H1 (cell line): ENCODE data around the gene TFAP2E. TPM values are rescaled to one million over a fixed set of nuclear protein-coding genes. Genes with fewer than 3 reads are reported as not detected.

Experiments used
- CTCF ChIA-PET: fragments of 300-600 bp; sonication (Branson Sonifier 250); formaldehyde crosslinking; loops from one replicate; lab custom pipeline; 2021; ENCODE audit not compliant: partially characterized antibody; lab: Charles Lee
- POLR2A ChIA-PET: fragments of 300-600 bp; sonication (Branson Sonifier 250); formaldehyde crosslinking; loops from one replicate; lab custom pipeline; 2021; ENCODE audit warnings: inconsistent platforms; ENCODE audit not compliant: partially characterized antibody; lab: Charles Lee
- DNase-seq, 2 experiments: peaks; one replicate each; pipeline versions ENCODE4 v3.0.0 to v3.0.0-alpha.2; 2010 to 2022; ENCODE audit warnings: low spot score in 2 of 2, low read depth in 1 of 2, mixed read lengths in 1 of 2
- FAIRE-seq: peaks from 2 replicates; lab custom pipeline; 2011; peaks lifted over from hg19 to GRCh38; lab: Jason Lieb, UNC
- H2AFZ ChIP-seq: 2 replicates; pipeline ENCODE4 v1.8.1; 2012; ENCODE audit warnings: low read length, inconsistent platforms
- H2AK5ac ChIP-seq: 2 replicates; pipeline ENCODE4 v1.6.1; 2013; ENCODE audit warnings: low read depth, low read length
- H2BK120ac ChIP-seq: replicated peaks from 2 replicates; pipeline ENCODE3; 2013; ENCODE audit warnings: low read depth, low read length, inconsistent platforms
- H2BK12ac ChIP-seq: 2 replicates; pipeline ENCODE4 v1.6.1; 2013; ENCODE audit warnings: low read depth, low read length
- H2BK15ac ChIP-seq: 2 replicates; pipeline ENCODE4 v1.6.1; 2013; ENCODE audit warnings: low read length
- H2BK20ac ChIP-seq: 2 replicates; pipeline ENCODE4 v1.6.1; 2013; ENCODE audit warnings: low read length
- H2BK5ac ChIP-seq: 2 replicates; pipeline ENCODE4 v1.6.1; 2013; ENCODE audit warnings: low read depth, low read length
- H3K14ac ChIP-seq: 2 replicates; pipeline ENCODE4 v1.6.1; 2013; ENCODE audit warnings: inconsistent platforms; ENCODE audit not compliant: insufficient read length
- H3K18ac ChIP-seq: 2 replicates; pipeline ENCODE4 v1.6.1; 2013; ENCODE audit warnings: low read length; ENCODE audit errors: extremely low read depth
- H3K23ac ChIP-seq: 2 replicates; pipeline ENCODE4 v1.6.1; 2013; ENCODE audit warnings: inconsistent platforms; ENCODE audit not compliant: insufficient read length
- H3K23me2 ChIP-seq: 2 replicates; pipeline ENCODE4 v1.6.1; 2013; ENCODE audit warnings: low read depth, low read length
- H3K27ac ChIP-seq: 2 replicates; pipeline ENCODE4 v1.6.1; 2011; ENCODE audit warnings: low read depth, low read length, inconsistent platforms
- H3K27me3 ChIP-seq, 4 experiments: replicated peaks in 1 of 4; 1 replicate in 1 of 4; 2 replicates in 3 of 4; pipeline versions ENCODE4 v1.6.1 to v1.8.1; 2011 to 2013; ENCODE audit warnings: low read length in 3 of 4, mild to moderate bottlenecking in 3 of 4, inconsistent platforms in 2 of 4, mixed read lengths in 2 of 4, moderate library complexity in 1 of 4; ENCODE audit not compliant: control insufficient read depth in 3 of 4, insufficient read depth in 3 of 4; ENCODE audit errors: extremely low read depth in 1 of 4
- H3K36me3 ChIP-seq, 4 experiments: 2 replicates each; pipeline versions ENCODE4 v1.6.1 to v1.8.1; 2011 to 2013; ENCODE audit warnings: mild to moderate bottlenecking in 4 of 4, low read length in 3 of 4, moderate library complexity in 2 of 4, control low read depth in 1 of 4, inconsistent platforms in 1 of 4; ENCODE audit not compliant: insufficient read depth in 4 of 4, control insufficient read depth in 2 of 4
- H3K4ac ChIP-seq: replicated peaks from 2 replicates; pipeline ENCODE3; 2013; ENCODE audit warnings: low read length, low read depth, mixed read lengths, inconsistent platforms; ENCODE audit not compliant: insufficient read length
- H3K4me1 ChIP-seq, 4 experiments: replicated peaks in 1 of 4; 1 replicate in 1 of 4; 2 replicates in 3 of 4; pipeline versions ENCODE4 v1.6.1 to v1.8.1; 2011 to 2013; ENCODE audit warnings: low read length in 3 of 4, inconsistent platforms in 2 of 4, mixed read lengths in 1 of 4; ENCODE audit not compliant: insufficient read depth in 4 of 4, control insufficient read depth in 3 of 4
- H3K4me2 ChIP-seq, 2 experiments: 2 replicates each; pipeline versions ENCODE4 v1.6.1 to v1.8.1; 2011 to 2013; ENCODE audit warnings: low read depth in 2 of 2, low read length in 2 of 2, control low read depth in 1 of 2, inconsistent platforms in 1 of 2, mild to moderate bottlenecking in 1 of 2; ENCODE audit not compliant: insufficient read depth in 1 of 2
- H3K4me3 ChIP-seq, 4 experiments: fragments of 200-600, 300-600 bp in 1 of 4; sonication (generic), shearing (Covaris generic), sonication (Bioruptor Twin) in 1 of 4; 2 replicates each; pipeline versions ENCODE4 v1.5.1 to v1.8.1; 2011 to 2016; ENCODE audit warnings: low read length in 4 of 4, low read depth in 3 of 4, control low read depth in 2 of 4, inconsistent platforms in 2 of 4, mild to moderate bottlenecking in 2 of 4, mixed read lengths in 1 of 4, moderate library complexity in 1 of 4; ENCODE audit not compliant: insufficient read depth in 2 of 4; ENCODE audit errors: extremely low read depth in 1 of 4
- H3K56ac ChIP-seq: replicated peaks from 2 replicates; pipeline ENCODE3; 2013; ENCODE audit warnings: low read depth, mild to moderate bottlenecking, mixed read lengths, low read length, inconsistent platforms; ENCODE audit not compliant: insufficient read length
- H3K79me1 ChIP-seq: 2 replicates; pipeline ENCODE4 v1.6.1; 2013; ENCODE audit warnings: low read depth, low read length, control low read depth
- H3K79me2 ChIP-seq, 2 experiments: 2 replicates each; pipeline versions ENCODE4 v1.6.1 to v1.8.1; 2012 to 2013; ENCODE audit warnings: low read length in 2 of 2, mild to moderate bottlenecking in 2 of 2, inconsistent platforms in 1 of 2; ENCODE audit not compliant: insufficient read depth in 2 of 2, control insufficient read depth in 1 of 2
- H3K9ac ChIP-seq, 4 experiments: replicated peaks in 1 of 4; 1 replicate in 1 of 4; 2 replicates in 3 of 4; pipeline versions ENCODE4 v1.6.1 to v1.8.1; 2011 to 2013; ENCODE audit warnings: low read depth in 3 of 4, low read length in 3 of 4, control low read depth in 2 of 4, mild to moderate bottlenecking in 2 of 4, moderate library complexity in 2 of 4, inconsistent platforms in 1 of 4; ENCODE audit errors: extremely low read depth in 1 of 4
- H3K9me3 ChIP-seq, 2 experiments: 2 replicates each; pipeline versions ENCODE4 v1.6.1 to v1.8.1; 2012 to 2013; ENCODE audit warnings: mild to moderate bottlenecking in 2 of 2, moderate library complexity in 2 of 2, control low read depth in 1 of 2, inconsistent platforms in 1 of 2, low read depth in 1 of 2, low read length in 1 of 2, mixed read lengths in 1 of 2; ENCODE audit not compliant: insufficient read depth in 2 of 2
- H4K20me1 ChIP-seq, 2 experiments: replicated peaks in 1 of 2; 2 replicates each; pipeline versions ENCODE3 to v1.8.1; 2011 to 2013; ENCODE audit warnings: inconsistent platforms in 2 of 2, low read length in 2 of 2, mild to moderate bottlenecking in 1 of 2; ENCODE audit not compliant: insufficient read depth in 2 of 2, control insufficient read depth in 1 of 2
- H4K5ac ChIP-seq: 2 replicates; pipeline ENCODE4 v1.6.1; 2013; ENCODE audit warnings: low read length, low read depth, mixed read lengths, inconsistent platforms; ENCODE audit not compliant: insufficient read length
- H4K8ac ChIP-seq: 2 replicates; pipeline ENCODE4 v1.8.0; 2013; ENCODE audit warnings: mild to moderate bottlenecking, moderate library complexity, low read length, inconsistent platforms; ENCODE audit not compliant: insufficient read depth; ENCODE audit errors: extremely low read depth
- H4K91ac ChIP-seq: replicated peaks from 2 replicates; pipeline ENCODE3; 2013; ENCODE audit warnings: low read length, mixed read lengths, inconsistent platforms; ENCODE audit not compliant: insufficient read length
- ASH2L ChIP-seq: fragments of 200-600, 300-600 bp; sonication (generic); IDR thresholded peaks from one replicate; pipeline ENCODE4 v1.7.1; 2017; ENCODE audit warnings: low read length
- CREB1 ChIP-seq: IDR thresholded peaks from 2 replicates; pipeline ENCODE4 v1.6.1; 2012; ENCODE audit warnings: inconsistent platforms
- KDM1A ChIP-seq: fragments of 200-600, 300-600 bp; sonication (generic); IDR thresholded peaks from 2 replicates; pipeline ENCODE4 v1.7.1; 2016; ENCODE audit warnings: mild to moderate bottlenecking, low read length, borderline replicate concordance
- MAFK ChIP-seq: IDR thresholded peaks from 2 replicates; pipeline ENCODE4 v1.6.1; 2012; ENCODE audit warnings: low read depth, mild to moderate bottlenecking, improper control_type of control experiment, low read length
- RXRA ChIP-seq: IDR thresholded peaks from 2 replicates; pipeline ENCODE4 v1.6.1; 2011; ENCODE audit warnings: low read depth, mild to moderate bottlenecking, low read length, moderate library complexity; ENCODE audit not compliant: insufficient read depth
- SIRT6 ChIP-seq: IDR thresholded peaks from one replicate; pipeline ENCODE4 v1.7.1; 2012; ENCODE audit warnings: low read length, inconsistent platforms
- SP1 ChIP-seq: IDR thresholded peaks from 2 replicates; pipeline ENCODE4 v1.6.1; 2011; ENCODE audit warnings: low read depth, low read length
- SRF ChIP-seq: IDR thresholded peaks from 2 replicates; pipeline ENCODE4 v1.6.1; 2011; ENCODE audit warnings: mild to moderate bottlenecking, low read depth, low read length, moderate library complexity
- TAF1 ChIP-seq: IDR thresholded peaks from 2 replicates; pipeline ENCODE4 v1.6.1; 2011; ENCODE audit warnings: mild to moderate bottlenecking, low read depth, low read length
- ZNF274 ChIP-seq: IDR thresholded peaks from 2 replicates; pipeline ENCODE4 v1.7.0; 2012; ENCODE audit warnings: low read length, borderline replicate concordance; ENCODE audit errors: extremely low read depth
- WGBS, 2 experiments: shearing (Covaris generic) in 1 of 2; methylation state at CpG; one replicate each; pipeline versions ENCODE4 v1.1.6 to v1.1.7; 2013 to 2015; ENCODE audit warnings: low lambda C conversion rate in 2 of 2, mixed read lengths in 2 of 2, inconsistent platforms in 1 of 2, low coverage in 1 of 2, missing lambda C conversion rate in 1 of 2; ENCODE audit not compliant: insufficient replicate concordance in 2 of 2, insufficient coverage in 1 of 2, insufficient read length in 1 of 2; ENCODE audit errors: extremely low coverage in 1 of 2, missing lambda C conversion rate in 1 of 2; 5-methylcytosine and 5-hydroxymethylcytosine counted together
- polyA plus RNA-seq, 7 experiments: library from polyadenylated mRNA; depleted of rRNA in 3 of 7; stranded (reverse) in 5 of 7; unstranded in 2 of 7; fragments of >200 nt in 5 of 7; fragments of 200-250 nt in 2 of 7; gene quantifications; 1 replicate in 5 of 7; 2 replicates in 1 of 7; 4 replicates in 1 of 7; pipeline versions ENCODE4 v1.2.1 to v1.2.3, GENCODE V29; 2011 to 2013; ENCODE audit warnings: missing spikeins in 2 of 7, mixed read lengths in 2 of 7
- total RNA-seq: library from RNA; stranded (reverse); fragmentation: NEBNext Ultra II Directional; extraction: Animal tissue kit (Norgen Biotek cat#: 25700); gene quantifications from 2 replicates; pipeline ENCODE4 v1.2.1, GENCODE V29; 2021
- TF ChIP-seq, protein P1 (sequence below): IDR thresholded peaks from 2 replicates; pipeline ENCODE4 v1.6.1; 2011; ENCODE audit warnings: low read depth, mild to moderate bottlenecking, low read length; ENCODE audit not compliant: insufficient read depth
- TF ChIP-seq, protein P2 (sequence below): IDR thresholded peaks from 2 replicates; pipeline ENCODE4 v1.6.1; 2012; ENCODE audit warnings: inconsistent platforms
- TF ChIP-seq, protein P3 (sequence below): IDR thresholded peaks from 2 replicates; pipeline ENCODE4 v1.6.1; 2011; ENCODE audit warnings: low read length, improper control_type of control experiment

The TFAP2E gene
- total and polyA plus RNA-seq, 2 of the 8 experiments (the other 6 are each of a cell fraction or from before 2014, with no cell fraction given), result 0.24 to 0.50 TPM

DNA sequence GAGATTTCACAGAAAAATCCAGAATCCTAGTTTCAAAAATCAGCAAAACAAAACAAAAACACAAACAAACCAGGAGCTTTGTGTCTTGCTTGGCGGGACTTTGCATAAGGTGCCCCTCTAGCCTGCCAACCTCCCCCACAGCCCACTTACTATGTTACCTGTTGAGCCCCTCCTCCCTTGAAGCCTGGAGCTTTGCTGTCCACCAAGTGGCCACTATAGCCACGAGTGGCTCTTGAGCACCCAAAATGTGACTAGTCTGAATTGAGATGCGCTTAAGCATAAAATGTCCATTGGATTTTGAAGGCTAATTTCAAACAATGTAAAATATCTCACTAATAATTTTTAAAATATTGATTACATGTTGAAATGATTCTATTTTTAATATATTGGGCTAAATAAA is 12.2 kb downstream of the TFAP2E start:
- ChIA-PET CTCF (interaction anchor here (0.9 to 4.4 kb wide), 6 partner anchors 13 to 142 kb away, joined by 3 to 20 read pairs (median 7); partner anchors contain the start of gene TFAP2E), POLR2A (interaction anchor here (0.6 to 2.7 kb wide), 3 partner anchors 8 to 106 kb away, joined by 3 to 11 read pairs (median 10); no protein-coding TSS in a partner anchor)
- Histone ChIP-seq H3K23me2 (no peaks in the 10 kb centered on the region; the same call in 1 of the 2 replicates), H3K9ac (no peak overlapping the region), H2BK20ac (no peak overlapping the region), H3K56ac (no peak overlapping the region), H3K4me1 (peaks cover 0 to 8% (median 3%) of the 10 kb centered on the region in 4 experiments; a peak in 3 of 7 replicates), H3K18ac (no peak overlapping the region), H2BK120ac (no peak overlapping the region), H2BK15ac (no peak overlapping the region), H4K91ac (no peak overlapping the region), H2AFZ (no peak overlapping the region), H4K5ac (no peak overlapping the region), H3K79me1 (no peaks in the 10 kb centered on the region), H3K27ac (no peak overlapping the region), H3K23ac (no peak overlapping the region), H3K14ac (no peak overlapping the region), H2BK5ac (no peak overlapping the region), H3K36me3 (no peaks in the 10 kb centered on the region), H3K27me3 (peaks cover 0 to 2% (median 0%) of the 10 kb centered on the region in 4 experiments; a peak in 1 of 7 replicates), H3K4me2 (no peak overlapping the region), H3K4ac (no peak overlapping the region), H3K4me3 (no peak overlapping the region), H2AK5ac (no peak overlapping the region), H2BK12ac (no peak overlapping the region), H4K8ac (no peak overlapping the region), H3K9me3 (no peaks in the 10 kb centered on the region), H4K20me1 (peaks cover 0 to 10% of the 10 kb centered on the region in 2 experiments), H3K79me2 (no peaks in the 10 kb centered on the region)
- 86% methylated on average over 3 of the region's 3 CpGs; no CpG with 5 or more reads in 1 of the 2 experiments for WGBS, 2 experiments
- TF ChIP-seq, protein P1, sequence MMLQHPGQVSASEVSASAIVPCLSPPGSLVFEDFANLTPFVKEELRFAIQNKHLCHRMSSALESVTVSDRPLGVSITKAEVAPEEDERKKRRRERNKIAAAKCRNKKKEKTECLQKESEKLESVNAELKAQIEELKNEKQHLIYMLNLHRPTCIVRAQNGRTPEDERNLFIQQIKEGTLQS, result no peak
- TF ChIP-seq SRF, result no peak
- no peak for TF ChIP-seq KDM1A
- no peak for TF ChIP-seq SP1
- TF ChIP-seq RXRA, result no peak
- no peak for TF ChIP-seq CREB1
- TF ChIP-seq, protein P2, sequence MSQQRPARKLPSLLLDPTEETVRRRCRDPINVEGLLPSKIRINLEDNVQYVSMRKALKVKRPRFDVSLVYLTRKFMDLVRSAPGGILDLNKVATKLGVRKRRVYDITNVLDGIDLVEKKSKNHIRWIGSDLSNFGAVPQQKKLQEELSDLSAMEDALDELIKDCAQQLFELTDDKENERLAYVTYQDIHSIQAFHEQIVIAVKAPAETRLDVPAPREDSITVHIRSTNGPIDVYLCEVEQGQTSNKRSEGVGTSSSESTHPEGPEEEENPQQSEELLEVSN, result no peak
- no peak for TF ChIP-seq ASH2L
- TF ChIP-seq TAF1, result no peak
- TF ChIP-seq MAFK, result no peak
- TF ChIP-seq ZNF274, result no peak
- no peak for TF ChIP-seq SIRT6
- TF ChIP-seq, protein P3, sequence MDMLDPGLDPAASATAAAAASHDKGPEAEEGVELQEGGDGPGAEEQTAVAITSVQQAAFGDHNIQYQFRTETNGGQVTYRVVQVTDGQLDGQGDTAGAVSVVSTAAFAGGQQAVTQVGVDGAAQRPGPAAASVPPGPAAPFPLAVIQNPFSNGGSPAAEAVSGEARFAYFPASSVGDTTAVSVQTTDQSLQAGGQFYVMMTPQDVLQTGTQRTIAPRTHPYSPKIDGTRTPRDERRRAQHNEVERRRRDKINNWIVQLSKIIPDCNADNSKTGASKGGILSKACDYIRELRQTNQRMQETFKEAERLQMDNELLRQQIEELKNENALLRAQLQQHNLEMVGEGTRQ, result no peak
- FAIRE-seq, result no peak
- no peak for DNase-seq
